HG03196 (cell line): Measurements from ENCODE around the gene POLR3GL.
"Not testable (repeated sequence)": the region's sequence is repeated elsewhere in the genome, so short reads cannot be mapped to it uniquely, and the experiment has no call there.

Experiments
- ATAC-seq: cut with Tn5 transposase; IDR thresholded peaks from one replicate; pipeline ENCODE4 v1.9.1; 2021; ENCODE audit not compliant: unreplicated experiment

The POLR3GL gene

GRCh38 chr1:145964328-145965118 is at the start of gene POLR3GL, which contains the start of gene ANKRD34A:
Gene POLR3GL (plus strand): TSS chr1:145964690. CDS start chr1:145974866, 10,176 bp downstream.
Gene ANKRD34A (minus strand): TSS chr1:145964575. CDS start chr1:145961759, 2,816 bp downstream.
- peak; percentile 89 for ATAC-seq

DNA sequence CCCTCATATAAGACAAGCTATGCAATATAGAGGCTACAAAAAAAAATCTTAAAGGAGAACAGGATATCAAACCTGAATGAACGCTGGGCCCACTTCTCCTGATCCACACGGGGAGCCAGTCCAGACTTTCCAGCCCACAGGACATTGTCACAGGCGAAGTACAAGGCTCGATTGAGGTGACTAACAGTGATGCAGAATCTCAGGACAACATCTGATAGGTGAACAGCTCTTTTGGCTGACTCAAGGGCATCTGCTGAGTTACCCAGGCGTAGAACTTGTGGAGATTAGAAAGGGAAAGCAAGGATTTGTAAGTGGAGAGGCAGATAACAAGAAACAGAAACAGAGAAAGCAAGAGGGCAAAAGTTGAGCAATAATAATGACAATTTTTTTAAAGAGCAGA is 47.7 kb upstream of the POLR3GL start:
- ATAC-seq: no peak

GRCh38 chr1:145917595-145917994 is 46.9 kb upstream of the POLR3GL start:
- ATAC-seq: no peak

DNA sequence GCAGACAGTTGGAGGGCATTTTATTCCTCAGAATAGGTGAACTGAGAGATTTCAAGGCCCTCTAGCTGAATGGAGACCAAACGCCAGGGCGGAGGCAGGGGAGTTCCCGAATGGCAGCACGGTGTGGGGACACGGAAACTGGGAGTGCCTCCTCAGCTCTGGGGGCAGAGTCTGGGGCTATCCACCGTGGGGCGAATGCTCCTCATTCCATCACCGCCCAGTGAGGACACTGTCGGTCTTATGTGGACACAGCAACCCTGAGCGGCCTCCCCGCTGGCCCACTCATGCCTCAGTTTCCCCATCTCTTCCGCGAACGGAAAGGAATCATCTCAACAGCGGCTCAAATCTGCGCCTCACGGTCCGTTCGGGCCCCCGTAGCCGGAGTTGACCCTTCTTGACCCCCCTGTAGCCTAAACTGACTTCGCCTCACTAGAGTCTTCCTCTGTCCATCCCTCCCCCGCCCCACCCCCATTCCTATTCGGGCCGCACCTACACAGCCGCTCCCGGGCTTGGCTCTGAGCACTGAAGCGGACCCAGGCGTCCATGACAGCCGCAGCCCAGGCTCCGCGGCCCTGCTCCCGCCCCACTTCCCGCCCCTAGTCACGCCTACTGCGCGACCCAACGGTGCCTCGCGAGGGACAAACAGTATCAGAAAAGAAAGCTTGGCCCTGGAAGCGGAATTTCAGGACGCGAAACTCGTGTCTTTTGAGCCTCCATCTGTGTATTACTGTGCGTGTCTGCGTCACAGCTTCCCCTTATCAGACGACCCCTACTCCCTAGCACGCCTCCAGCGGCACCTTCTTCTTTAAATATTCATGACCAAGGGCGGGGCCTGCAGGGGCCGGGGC is 46.1 kb upstream of the POLR3GL start, which contains the start of gene PEX11B:
TSS of gene PEX11B (minus strand) at position 574 of the 848 bp plus-strand sequence. CDS start at position 545, 29 bp downstream.
- peak; percentile 74 for ATAC-seq

DNA sequence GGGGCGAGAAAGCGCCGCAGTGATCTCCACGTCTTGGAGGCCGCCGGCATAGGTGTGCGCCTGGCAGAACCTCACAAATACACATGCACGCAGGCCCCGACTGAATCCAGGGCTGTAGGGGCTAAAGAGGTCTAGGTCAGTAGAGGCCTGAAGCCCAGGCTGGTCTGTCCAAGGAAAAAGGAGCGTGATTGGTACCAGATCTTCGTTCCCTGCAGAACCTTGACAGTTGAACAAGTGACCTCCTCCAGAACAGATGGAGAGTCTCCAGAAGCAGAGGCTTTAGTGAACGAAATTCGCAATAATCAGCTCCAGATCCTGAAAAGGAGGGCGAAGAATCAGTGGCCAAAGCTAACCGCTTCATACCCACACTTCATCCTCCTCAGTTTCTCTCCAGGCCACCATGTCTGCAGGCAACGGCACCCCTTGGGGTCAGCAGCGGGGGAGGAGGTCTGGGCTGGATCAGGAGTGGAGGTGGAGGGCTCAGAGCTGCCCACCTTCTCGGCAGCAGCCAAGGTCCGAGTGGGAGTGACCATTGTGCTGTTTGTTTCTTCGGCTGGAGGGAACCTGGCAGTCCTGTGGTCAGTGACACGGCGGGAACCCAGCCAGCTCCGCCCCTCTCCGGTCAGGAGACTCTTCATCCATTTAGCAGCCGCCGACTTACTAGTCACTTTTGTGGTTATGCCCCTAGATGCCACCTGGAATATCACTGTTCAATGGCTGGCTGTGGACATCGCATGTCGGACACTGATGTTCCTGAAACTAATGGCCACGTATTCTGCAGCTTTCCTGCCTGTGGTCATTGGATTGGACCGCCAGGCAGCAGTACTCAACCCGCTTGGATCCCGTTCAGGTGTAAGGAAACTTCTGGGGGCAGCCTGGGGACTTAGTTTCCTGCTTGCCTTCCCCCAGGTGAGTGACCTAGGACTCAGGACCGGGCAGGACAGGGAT is 45.2 kb upstream of the POLR3GL start:
- peak; percentile 81 for ATAC-seq

GRCh38 chr1:145920297-145920696 is 44.2 kb upstream of the POLR3GL start:
- ATAC-seq: not testable (repeated sequence)

GRCh38 chr1:145922266-145922665 is 42.2 kb upstream of the POLR3GL start:
- no peak for ATAC-seq

DNA sequence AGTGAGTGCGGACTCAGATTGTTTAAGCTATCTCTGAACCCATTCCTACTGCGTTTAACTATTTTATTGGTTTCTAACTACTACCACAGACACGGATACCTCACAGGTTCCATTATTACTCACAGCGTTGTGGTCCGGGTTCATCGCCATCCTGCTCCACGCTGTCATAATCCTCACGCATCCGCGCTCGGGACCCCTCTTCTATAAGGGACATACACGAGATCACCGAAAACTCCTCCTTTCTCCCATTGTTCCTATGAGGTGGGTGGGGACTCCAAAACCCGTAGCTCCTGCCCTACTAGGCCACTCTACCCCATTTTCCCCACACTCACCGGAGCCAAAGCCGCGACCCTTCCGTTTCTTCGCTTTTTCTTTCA is 37.8 kb upstream of the POLR3GL start:
- peak; percentile 3 for ATAC-seq

- peak; percentile 94 for ATAC-seq
These were observed 37.2 kb upstream of the POLR3GL start, which contains the start of gene RBM8A for GRCh38 chr1:145927063-145927886. Gene RBM8A (minus strand): TSS chr1:145927484. CDS start chr1:145927426, 58 bp downstream.

- no peak for ATAC-seq
These were observed 36.4 kb upstream of the POLR3GL start for GRCh38 chr1:145927916-145928643.

DNA sequence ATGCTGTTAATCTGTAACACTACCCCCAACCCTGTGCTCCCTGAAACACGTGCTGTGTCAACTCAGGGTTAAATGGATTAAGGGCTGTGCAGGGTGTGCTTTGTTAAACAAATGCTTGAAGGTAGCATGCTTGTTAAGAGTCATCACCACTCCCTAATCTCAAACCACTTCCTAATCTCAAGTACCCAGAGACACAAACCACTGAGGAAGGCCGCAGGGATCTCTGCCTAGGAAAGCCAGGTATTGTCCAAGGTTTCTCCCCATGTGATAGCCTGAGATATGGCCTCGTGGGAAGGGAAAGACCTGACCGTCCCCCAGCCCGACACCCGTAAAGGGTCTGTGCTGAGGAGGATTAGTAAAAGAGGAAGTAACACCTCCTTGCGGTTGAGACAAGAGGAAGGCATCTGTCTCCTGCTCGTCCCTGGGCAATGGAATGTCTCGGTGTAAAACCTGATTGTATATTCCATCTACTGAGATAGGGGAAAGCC is 31.9 kb upstream of the POLR3GL start:
- not testable (repeated sequence) for ATAC-seq

GRCh38 chr1:145935708-145936107 is 28.8 kb upstream of the POLR3GL start:
- ATAC-seq: no peak

GRCh38 chr1:145936247-145936646 is 28.2 kb upstream of the POLR3GL start:
- no peak for ATAC-seq

- ATAC-seq: no peak
These were observed 27.1 kb upstream of the POLR3GL start for GRCh38 chr1:145937436-145937835.

- no peak for ATAC-seq
These were observed 22.1 kb upstream of the POLR3GL start for GRCh38 chr1:145942405-145942804.

GRCh38 chr1:145942871-145943270 is 21.6 kb upstream of the POLR3GL start:
- ATAC-seq: no peak

DNA sequence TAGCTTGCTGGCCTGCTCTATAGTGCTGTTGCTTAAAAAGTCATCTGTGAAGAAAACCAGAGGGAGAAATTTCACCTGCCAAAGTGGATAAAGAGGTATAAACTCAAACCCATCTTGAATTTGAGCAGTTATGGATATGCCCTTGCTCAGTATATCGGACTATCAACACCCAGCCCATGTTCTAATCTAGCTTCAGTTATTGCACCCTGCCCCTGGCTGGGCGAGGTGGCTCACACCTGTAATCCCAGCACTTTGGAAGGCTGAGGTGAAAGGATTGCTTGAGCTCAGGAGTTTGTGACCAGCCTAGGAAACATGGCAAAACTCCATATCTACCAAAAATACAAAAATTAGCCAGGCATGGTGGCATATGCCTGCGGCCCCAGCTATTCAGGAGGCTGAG is 20.0 kb upstream of the POLR3GL start:
- ATAC-seq: no peak

GRCh38 chr1:145946477-145946986 is 18.0 kb upstream of the POLR3GL start:
- ATAC-seq: no peak

- no peak for ATAC-seq
These were observed 16.9 kb upstream of the POLR3GL start for GRCh38 chr1:145947551-145947950.
